CD4-positive, alpha-beta T cell (primary cell): Measurements from ENCODE around the gene FKBP2. TPM values are rescaled to one million over a fixed set of nuclear protein-coding genes. Genes with fewer than 3 reads are reported as not detected.

Source experiments
- ATAC-seq: fragments of 200-7000 bp; cut with Tn5 transposase; one replicate; pipeline ENCODE4 v1.10.0; 2022; ENCODE audit warnings: mild to moderate bottlenecking; ENCODE audit not compliant: poor library complexity
- CTCF ChIA-PET: fragments of 350-600 bp; sonication (Branson Sonifier 250); formaldehyde crosslinking; loops from one replicate; lab custom pipeline; 2021; ENCODE audit warnings: antibody characterized with exemption, inconsistent platforms; lab: Charles Lee
- POLR2A ChIA-PET: fragments of 350-600 bp; sonication (Branson Sonifier 250); formaldehyde crosslinking; loops from one replicate; lab custom pipeline; 2021; ENCODE audit warnings: antibody characterized with exemption, inconsistent platforms; lab: Charles Lee
- DNase-seq, 14 experiments: peaks; one replicate each; pipeline ENCODE4 v3.0.0-alpha.2; 2013 to 2020; ENCODE audit warnings: mixed read lengths in 2 of 14
- H3K27ac ChIP-seq, 2 donors: one replicate each; pipeline versions ENCODE4 v1.5.1 to v1.7.0; 2013; ENCODE audit warnings: low read length in 2 of 2, low read depth in 1 of 2, mild to moderate bottlenecking in 1 of 2
- H3K27me3 ChIP-seq, 2 experiments: 1 replicate in 1 of 2; 2 replicates in 1 of 2; pipeline versions ENCODE4 v1.6.1 to v1.7.0; 2013; ENCODE audit warnings: low read length in 2 of 2, control low read depth in 1 of 2, mild to moderate bottlenecking in 1 of 2, moderate library complexity in 1 of 2; ENCODE audit not compliant: insufficient read depth in 2 of 2, control insufficient read depth in 1 of 2
- H3K36me3 ChIP-seq: one replicate; pipeline ENCODE4 v1.6.1; 2013; ENCODE audit warnings: low read length, control low read depth; ENCODE audit not compliant: insufficient read depth
- H3K4me1 ChIP-seq: one replicate; pipeline ENCODE4 v1.6.1; 2013; ENCODE audit warnings: low read length, control low read depth; ENCODE audit not compliant: insufficient read depth
- H3K4me3 ChIP-seq: one replicate; pipeline ENCODE4 v1.5.1; 2013; ENCODE audit warnings: mild to moderate bottlenecking, low read length, moderate library complexity
- H3K9me3 ChIP-seq, 2 experiments: 1 replicate in 1 of 2; 2 replicates in 1 of 2; pipeline versions ENCODE4 v1.6.1 to v1.7.0; 2013; ENCODE audit warnings: low read length in 2 of 2, mild to moderate bottlenecking in 2 of 2, control low read depth in 1 of 2, moderate library complexity in 1 of 2; ENCODE audit not compliant: control insufficient read depth in 1 of 2, insufficient read depth in 1 of 2
- H3K27ac Mint-ChIP-seq: one replicate; pipeline ENCODE4 v1.8.0; 2020; ENCODE audit warnings: mixed read lengths
- H3K27me3 Mint-ChIP-seq: one replicate; pipeline ENCODE4 v1.8.0; 2021; ENCODE audit warnings: mixed read lengths
- H3K36me3 Mint-ChIP-seq: one replicate; pipeline ENCODE4 v1.8.0; 2021; ENCODE audit warnings: low read depth, mixed read lengths
- H3K4me1 Mint-ChIP-seq: one replicate; pipeline ENCODE4 v1.8.0; 2021; ENCODE audit warnings: low read depth, mixed read lengths
- H3K4me3 Mint-ChIP-seq: one replicate; pipeline ENCODE4 v1.8.0; 2020; ENCODE audit warnings: mild to moderate bottlenecking, mixed read lengths
- H3K9me3 Mint-ChIP-seq: one replicate; pipeline ENCODE4 v1.8.0; 2020; ENCODE audit warnings: mixed read lengths
- CTCF ChIP-seq: fragments of 200-600 bp; IDR thresholded peaks from one replicate; pipeline ENCODE4 v1.8.0; 2022; ENCODE audit warnings: antibody characterized with exemption, mild to moderate bottlenecking
- intact Hi-C, 2 experiments: fragments of 100-400 bp; cut with DNase I in 1 of 2; cut with micrococcal nuclease in 1 of 2; formaldehyde crosslinking; loops; one replicate each; pipeline versions ENCODE4 v1.15.1 to v1.9.0; 2023 to 2025; cut with DNase I, micrococcal nuclease
- total RNA-seq, 174 experiments: library from RNA in 2 of 174; stranded (reverse) in 2 of 174; gene quantifications; one replicate each; pipeline ENCODE4 v1.2.3 and lab custom pipeline; 2021 to 2026

Gene FKBP2
- total RNA-seq, 2 experiments from 2014 or later: 11.2 to 14.6 TPM

DNA sequence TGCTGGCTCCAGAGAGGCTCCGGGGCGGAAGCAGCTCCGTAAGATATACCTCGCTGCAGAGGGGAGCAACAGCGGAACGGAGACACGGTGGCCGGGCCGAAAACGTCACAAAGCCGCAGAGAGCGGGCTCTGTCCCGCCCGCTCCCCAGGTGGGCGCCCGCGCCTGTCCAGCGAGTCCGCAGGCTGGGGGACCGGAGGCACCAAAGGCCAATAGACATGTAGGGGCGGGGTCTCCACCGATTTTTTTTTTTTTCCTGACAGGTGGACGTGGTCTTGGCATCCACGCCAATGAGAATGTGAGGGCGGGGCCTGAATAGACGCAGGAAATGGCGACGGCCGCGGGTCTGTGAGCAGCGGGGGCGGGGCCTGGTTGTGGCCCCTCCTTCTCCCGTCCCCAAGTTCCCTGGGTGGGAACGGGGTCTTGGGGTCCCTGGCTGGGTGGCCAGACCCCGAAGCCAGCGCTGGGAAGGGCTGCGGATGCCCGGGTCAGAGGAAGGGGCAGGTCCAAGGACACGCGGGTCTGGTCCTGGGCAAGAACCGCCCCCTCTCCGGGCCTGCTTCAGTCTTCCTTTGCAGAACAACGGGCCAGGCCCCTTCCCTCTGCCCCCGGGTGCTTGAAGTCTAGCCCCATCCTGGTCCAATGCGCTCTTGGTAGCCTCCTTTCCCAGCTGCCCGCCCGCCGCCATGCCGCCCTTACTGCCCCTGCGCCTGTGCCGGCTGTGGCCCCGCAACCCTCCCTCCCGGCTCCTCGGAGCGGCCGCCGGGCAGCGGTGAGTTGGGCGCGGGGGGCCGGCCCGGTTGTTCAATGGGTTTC is 10.5 kb upstream of the FKBP2 start, which contains the start of gene DNAJC4:
DNAJC4 (plus strand) TSS at position 378 of the 814 bp plus-strand sequence; CDS start at position 685, 307 bp downstream.
- peak; percentile 71 to 93 (median 82) for DNase-seq

DNA sequence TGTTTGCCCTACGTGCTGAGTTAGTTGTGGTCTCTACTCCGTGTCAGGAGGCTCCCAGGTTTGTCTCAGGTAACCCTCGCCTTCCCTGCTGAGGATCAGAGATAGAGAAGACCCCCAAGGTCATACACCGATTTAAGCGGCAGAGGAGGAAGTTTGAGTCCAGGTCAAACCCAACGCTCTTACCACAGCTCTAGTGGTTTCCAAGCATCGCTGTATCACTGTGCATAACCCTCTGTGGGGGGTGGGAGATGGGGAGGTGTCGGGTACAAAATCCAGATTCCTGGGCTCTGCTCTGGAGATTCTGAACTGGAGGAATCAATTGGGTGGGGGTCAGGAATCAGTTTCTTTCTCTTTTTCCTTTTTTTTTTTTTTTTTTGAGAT is 9.9 kb upstream of the FKBP2 start:
- POLR2A ChIA-PET: interaction anchor here (0.6 to 4.6 kb wide), 6 partner anchors 11 to 564 kb away, joined by 3 to 31 read pairs (median 15); partner anchors contain the start of genes FERMT3, FKBP2 and PPP1R14B
- CTCF ChIA-PET: interaction anchor here (0.9 to 1.0 kb wide), 2 partner anchors 73 to 87 kb away, joined by 3 to 5 read pairs; partner anchors contain the start of gene PRDX5
- peak overlapping the region; percentile 95 for H3K4me3 Mint-ChIP-seq
- DNase-seq: peak in 1 of 14 experiments; percentile 40
- H3K27ac Mint-ChIP-seq: peak overlapping the region; percentile 94
- Histone ChIP-seq H3K36me3 (peaks cover 3% of the 10 kb centered on the region), H3K27ac (peak overlapping the region; percentile 55 to 82), H3K4me3 (peak overlapping the region; percentile 91), H3K27me3 (no peaks in the 10 kb centered on the region), H3K9me3 (no peaks in the 10 kb centered on the region), H3K4me1 (peaks cover 79% of the 10 kb centered on the region)
- peaks cover 60% of the 10 kb centered on the region for H3K4me1 Mint-ChIP-seq
- H3K9me3 Mint-ChIP-seq: no peaks in the 10 kb centered on the region
- no peak for ATAC-seq
- H3K27me3 Mint-ChIP-seq: no peaks in the 10 kb centered on the region
- TF ChIP-seq CTCF: no peak
- H3K36me3 Mint-ChIP-seq: peaks cover 6% of the 10 kb centered on the region
- intact Hi-C loops: loop anchor here (1.0 to 5.0 kb wide), 3 partner anchors 10 to 44 kb away; partner anchors contain the start of genes FKBP2 (in 2 of the 2) and STIP1 (in 1 of the 2)

More for the DNA sequence above, 10.5 kb upstream of the FKBP2 start, which contains the start of gene DNAJC4:
- no peak for TF ChIP-seq CTCF
- H3K4me3 ChIP-seq: peak within 1 kb of the TSS; percentile 91
- peak; percentile 54 for ATAC-seq
- H3K9me3 ChIP-seq: no peaks in the 10 kb centered on the region
- peak within 1 kb of the TSS; percentile 95 for H3K4me3 Mint-ChIP-seq
- H3K27me3 Mint-ChIP-seq: no peaks in the 10 kb centered on the region
- no peaks in the 10 kb centered on the region for H3K9me3 Mint-ChIP-seq
- peak within 1 kb of the TSS; percentile 82 to 91 for H3K27ac ChIP-seq
- H3K36me3 Mint-ChIP-seq: peaks cover 3% of the 10 kb centered on the region
- intact Hi-C loops: loop anchor here (1.0 to 5.0 kb wide), 3 partner anchors 11 to 43 kb away; partner anchors contain the start of genes FKBP2 (in 2 of the 2) and STIP1 (in 1 of the 2)
- H3K4me1 Mint-ChIP-seq: peaks cover 62% of the 10 kb centered on the region
- H3K27me3 ChIP-seq: no peaks in the 10 kb centered on the region
- H3K27ac Mint-ChIP-seq: peak within 1 kb of the TSS; percentile 94
- peaks cover 79% of the 10 kb centered on the region for H3K4me1 ChIP-seq
- CTCF ChIA-PET: interaction anchor here (0.9 kb wide), 2 partner anchors 24 to 88 kb away, joined by 3 read pairs; partner anchors contain the start of genes FERMT3 and PRDX5
- H3K36me3 ChIP-seq: peaks cover 3% of the 10 kb centered on the region
- POLR2A ChIA-PET: interaction anchor here (0.6 to 4.6 kb wide), 9 partner anchors 9 to 564 kb away, joined by 3 to 31 read pairs (median 7); partner anchors contain the start of genes FERMT3, FKBP2, PRDX5 and STIP1

DNA sequence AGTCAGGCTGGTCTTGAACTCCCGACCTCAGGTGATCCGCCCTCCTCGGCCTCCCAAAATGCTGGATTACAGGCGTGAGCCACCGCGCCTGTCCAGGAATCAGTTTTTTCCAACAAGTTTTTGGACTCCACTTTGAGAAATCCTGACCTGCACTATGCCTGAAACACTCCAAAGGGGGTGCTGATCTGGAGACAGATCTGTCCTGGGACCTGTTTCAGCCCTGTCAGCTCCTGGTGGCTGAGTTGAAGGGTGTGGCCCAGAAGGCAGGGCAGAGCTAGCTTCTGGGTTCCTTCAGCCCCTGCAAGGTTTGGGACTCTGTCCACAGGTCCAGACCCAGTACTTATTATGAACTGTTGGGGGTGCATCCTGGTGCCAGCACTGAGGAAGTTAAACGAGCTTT is 9.3 kb upstream of the FKBP2 start:
- no peaks in the 10 kb centered on the region for H3K27me3 ChIP-seq
- ChIA-PET POLR2A (interaction anchor here (0.9 to 4.6 kb wide), 7 partner anchors 10 to 1266 kb away, joined by 3 to 31 read pairs (median 7); partner anchors contain the start of genes FERMT3, FKBP2, PLCB3 and PPP1R14B), CTCF (interaction anchor here (0.7 to 1.0 kb wide), 4 partner anchors 9 to 73 kb away, joined by 3 to 5 read pairs (median 3); partner anchors contain the start of gene PPP1R14B)
- DNase-seq: no peak
- Mint-ChIP-seq H3K36me3 (peaks cover 6% of the 10 kb centered on the region), H3K4me1 (peaks cover 60% of the 10 kb centered on the region), H3K27ac (peak overlapping the region; percentile 94), H3K4me3 (peak overlapping the region; percentile 95), H3K9me3 (no peaks in the 10 kb centered on the region), H3K27me3 (no peaks in the 10 kb centered on the region)
- no peak for TF ChIP-seq CTCF
- no peak for ATAC-seq
- intact Hi-C loops: loop anchor here in 1 of 2 experiments (5.0 kb wide), 2 partner anchors 41 to 44 kb away; partner anchors contain the start of gene STIP1
- peaks cover 78% of the 10 kb centered on the region for H3K4me1 ChIP-seq
- H3K4me3 ChIP-seq: no peak overlapping the region
- no peaks in the 10 kb centered on the region for H3K9me3 ChIP-seq
- H3K36me3 ChIP-seq: peaks cover 3% of the 10 kb centered on the region
- H3K27ac ChIP-seq: no peak overlapping the region
